GM12878 (cell line): ENCODE measurements around the gene MEGF6. TPM values are rescaled to one million over a fixed set of nuclear protein-coding genes. Genes with fewer than 3 reads are reported as not detected.

Experiments
- ATAC-seq: fragments of 200-7000 bp; cut with Tn5 transposase; 3 replicates; pipeline ENCODE4 v1.9.1; 2020; ENCODE audit warnings: mild to moderate bottlenecking, moderate library complexity
- BruUV-seq: library from RNA; stranded (reverse); fragments of 400-500 nt; replicated peaks from 2 replicates; lab custom pipeline; 2021; lab: Mats Ljungman, UMichigan
- CTCF ChIA-PET: fragments of 300-600 bp; sonication (Branson Sonifier 250); formaldehyde crosslinking; extraction: SDS; loops from one replicate; lab custom pipeline; 2021; ENCODE audit warnings: inconsistent platforms; lab: Yijun Ruan, JAX
- POLR2A ChIA-PET: fragments of 350-600 bp; formaldehyde crosslinking; extraction: SDS; loops from one replicate; lab custom pipeline; 2021; ENCODE audit warnings: inconsistent platforms; lab: Charles Lee
- RAD21 ChIA-PET: fragments of 300-600 bp; sonication (Branson Sonifier 250); formaldehyde crosslinking; loops from one replicate; lab custom pipeline; 2023; ENCODE audit warnings: antibody characterized with exemption; ENCODE audit not compliant: unreplicated experiment; lab: Charles Lee
- SMC1A ChIA-PET: fragments of 300-600 bp; sonication (Branson Sonifier 250); formaldehyde crosslinking; loops from one replicate; lab custom pipeline; 2023; ENCODE audit not compliant: unreplicated experiment, uncharacterized antibody; lab: Charles Lee
- DNase-seq: peaks from one replicate; pipeline ENCODE4 v3.0.0-alpha.2; 2011; ENCODE audit warnings: low read depth, low spot score
- FAIRE-seq: peaks from 3 replicates; lab custom pipeline; 2011; peaks lifted over from hg19 to GRCh38; lab: Jason Lieb, UNC
- H2AFZ ChIP-seq: 2 replicates; pipeline ENCODE4 v1.6.0; 2011; ENCODE audit warnings: low read depth, low read length, control low read depth; ENCODE audit not compliant: control insufficient read depth
- H3K27ac ChIP-seq: 2 replicates; pipeline ENCODE4 v1.5.1; 2011; ENCODE audit warnings: control low read depth; ENCODE audit not compliant: control insufficient read depth, insufficient read depth
- H3K27me3 ChIP-seq, 2 experiments: replicated peaks in 1 of 2; 2 replicates each; pipeline versions ENCODE4 v1.6.0 to v1.6.1; 2011; ENCODE audit warnings: low read length in 1 of 2; ENCODE audit not compliant: control insufficient read depth in 2 of 2, insufficient read depth in 2 of 2
- H3K36me3 ChIP-seq, 2 experiments: 2 replicates each; pipeline ENCODE4 v1.5.1; 2011; ENCODE audit warnings: low read length in 1 of 2; ENCODE audit not compliant: control insufficient read depth in 2 of 2, insufficient read depth in 2 of 2
- H3K4me1 ChIP-seq: 2 replicates; pipeline ENCODE4 v1.6.1; 2011; ENCODE audit warnings: mild to moderate bottlenecking, low read length, moderate library complexity, mixed read lengths; ENCODE audit not compliant: control insufficient read depth, insufficient read depth
- H3K4me2 ChIP-seq: 2 replicates; pipeline ENCODE4 v1.6.0; 2011; ENCODE audit warnings: control low read depth; ENCODE audit not compliant: control insufficient read depth, insufficient read depth
- H3K4me3 ChIP-seq: fragments of 200-600 bp; sonication (generic); 2 replicates; pipeline ENCODE4 v1.5.1; 2016
- H3K79me2 ChIP-seq: 2 replicates; pipeline ENCODE4 v1.6.0; 2011; ENCODE audit warnings: low read length; ENCODE audit not compliant: control insufficient read depth, insufficient read depth
- H3K9ac ChIP-seq: 2 replicates; pipeline ENCODE4 v1.8.0; 2011; ENCODE audit warnings: low read length, control low read depth, mixed read lengths; ENCODE audit not compliant: control insufficient read depth, insufficient read depth
- H3K9me3 ChIP-seq: replicated peaks from 3 replicates; pipeline ENCODE4 v1.5.1; 2011; ENCODE audit warnings: mild to moderate bottlenecking, low read length; ENCODE audit not compliant: control insufficient read depth, insufficient read depth
- H4K20me1 ChIP-seq: 2 replicates; pipeline ENCODE4 v1.6.0; 2011; ENCODE audit not compliant: control insufficient read depth, insufficient read depth
- GATAD2B ChIP-seq: fragments of 450-650 bp; conservative IDR thresholded peaks from 2 replicates; pipeline ENCODE4 v1.6.1; 2017; ENCODE audit warnings: low read depth, mild to moderate bottlenecking, moderate library complexity
- HDAC6 ChIP-seq: fragments of 200-600 bp; sonication (generic); IDR thresholded peaks from one replicate; pipeline ENCODE4 v1.8.0; 2017; ENCODE audit warnings: antibody characterized with exemption; ENCODE audit not compliant: unreplicated experiment
- IKZF2 ChIP-seq, 2 experiments: fragments of 450-650 bp; IDR thresholded peaks; 2 replicates each; pipeline ENCODE4 v1.6.1; 2017; ENCODE audit warnings: mild to moderate bottlenecking in 2 of 2, moderate library complexity in 2 of 2
- LARP7 ChIP-seq: fragments of 450-650 bp; IDR thresholded peaks from 2 replicates; pipeline ENCODE4 v1.6.1; 2017; ENCODE audit warnings: mild to moderate bottlenecking
- POLR2A ChIP-seq: IDR thresholded peaks from 2 replicates; pipeline ENCODE4 v1.6.1; 2011; ENCODE audit warnings: low read depth, mild to moderate bottlenecking, low read length
- ZBED1 ChIP-seq: IDR thresholded peaks from 2 replicates; pipeline ENCODE4 v1.6.1; 2016; ENCODE audit warnings: borderline replicate concordance
- WGBS: methylation state at CpG from one replicate; pipeline ENCODE4 v1.1.6; 2016; ENCODE audit warnings: low lambda C conversion rate; ENCODE audit not compliant: insufficient replicate concordance, insufficient coverage; ENCODE audit errors: missing lambda C conversion rate; 5-methylcytosine and 5-hydroxymethylcytosine counted together
- in situ Hi-C: fragments of 300-500 bp; cut with MboI; formaldehyde crosslinking; loops from 9 replicates; pipeline ENCODE4 v1.14.3; 2018; ENCODE audit warnings: mixed read lengths
- intact Hi-C: fragments of 100-400 bp; cut with micrococcal nuclease; formaldehyde crosslinking; loops from one replicate; pipeline ENCODE4 v1.14.2; 2022; ENCODE audit not compliant: unreplicated experiment
- polyA plus RNA-seq, 11 experiments: library from polyadenylated mRNA; depleted of rRNA in 4 of 11; unstranded in 6 of 11; stranded (reverse) in 5 of 11; fragments of >200 nt; fragmentation: Nextera tagmentation in 4 of 11; fragmentation: Illumina TruSeq in 1 of 11; extraction: Ambion mirVana in 4 of 11; extraction: Trizol in 1 of 11; gene quantifications; 1 replicate in 1 of 11; 2 replicates in 10 of 11; pipeline versions ENCODE4 v1.2.1 to v1.2.3, GENCODE V29; 2011 to 2016; ENCODE audit warnings: inconsistent platforms in 2 of 11, missing spikeins in 2 of 11, low read depth in 1 of 11
- total RNA-seq, 4 experiments: library from RNA; depleted of rRNA in 3 of 4; stranded (reverse); fragments of >200 nt in 3 of 4; fragmentation: Illumina TruSeq in 1 of 4; extraction: Trizol in 1 of 4; gene quantifications; 2 replicates each; pipeline versions ENCODE4 v1.2.1 to v1.2.3, GENCODE V29; 2013 to 2021

Gene MEGF6
- total and polyA plus RNA-seq, 10 of the 15 experiments (the other 5 are each of a cell fraction or from before 2014, with no cell fraction given), result 0.03 to 0.41 TPM; not detected in 8

GRCh38 chr1:3651026-3651929 lies 40.0 kb upstream of the MEGF6 start:
- H3K4me1 ChIP-seq, result peaks cover 22% of the 10 kb centered on the region
- 29% methylated on average over 77 of the region's 83 CpGs for WGBS
- DNase-seq (no peak), ATAC-seq (peak; percentile 19)
- H2AFZ ChIP-seq, result peak overlapping the region; percentile 24; the same call in 1 of the 2 replicates
- RAD21 ChIA-PET, result interaction anchor here (0.7 to 6.3 kb wide), 5 partner anchors 11 to 26 kb away, joined by 3 to 78 read pairs (median 12); no protein-coding TSS in a partner anchor
- POLR2A ChIA-PET, result interaction anchor here (0.9 to 11.3 kb wide), 4 partner anchors 15 to 26 kb away, joined by 3 to 184 read pairs (median 47); no protein-coding TSS in a partner anchor
- in situ Hi-C loops, result no loop called here
- H3K36me3 ChIP-seq, result peaks cover 1 to 13% of the 10 kb centered on the region in 2 experiments; a peak in 2 of 4 replicates
- peak overlapping the region; percentile 82 for H3K4me3 ChIP-seq
- intact Hi-C loops, result loop anchor here (2.0 kb wide), 1 partner anchor 26 kb away; the partner anchor contains the start of gene TPRG1L
- H3K79me2 ChIP-seq, result peaks cover 63% of the 10 kb centered on the region
- peak overlapping the region; percentile 92 for H3K4me2 ChIP-seq
- no peaks in the 10 kb centered on the region for H3K9me3 ChIP-seq
- H3K27me3 ChIP-seq, result no peaks in the 10 kb centered on the region
- SMC1A ChIA-PET, result interaction anchor here (5.8 to 7.7 kb wide), 3 partner anchors 15 to 26 kb away, joined by 53 to 117 read pairs (median 65); no protein-coding TSS in a partner anchor
- CTCF ChIA-PET, result interaction anchor here (1.4 to 7.7 kb wide), 4 partner anchors 13 to 73 kb away, joined by 3 to 91 read pairs (median 36); no protein-coding TSS in a partner anchor
- H3K9ac ChIP-seq, result peak overlapping the region; percentile 82; the same call in 1 of the 2 replicates
- BruUV-seq, result no TSS peak
- peak in 1 of 2 experiments; percentile 41; a peak in 1 of 4 replicates for TF ChIP-seq IKZF2 (IDR thresholded peaks at IDR 0.05)
- TF ChIP-seq HDAC6, result peak; percentile 28
- TF ChIP-seq GATAD2B, result peak; percentile 29; the same call in 1 of the 2 replicates
- peak; percentile 16; the same call in 1 of the 2 replicates for TF ChIP-seq POLR2A
- TF ChIP-seq LARP7, result peak; percentile 42; the same call in 1 of the 2 replicates
- no peak for TF ChIP-seq ZBED1
- TF ChIP-seq, all 136 proteins: peak for 5
- Histone ChIP-seq H3K27ac (peak overlapping the region; percentile 66), H4K20me1 (no peaks in the 10 kb centered on the region)
- FAIRE-seq, result no peak
